GM21529 (cell line): ENCODE data around the gene TMBIM6.
"Not testable (repeated sequence)": the region's sequence is repeated elsewhere in the genome, so short reads cannot be mapped to it uniquely, and the experiment has no call there.

ENCODE experiments used
- ATAC-seq: cut with Tn5 transposase; IDR thresholded peaks from one replicate; pipeline ENCODE4 v1.9.1; 2021; ENCODE audit not compliant: unreplicated experiment

The TMBIM6 gene

DNA sequence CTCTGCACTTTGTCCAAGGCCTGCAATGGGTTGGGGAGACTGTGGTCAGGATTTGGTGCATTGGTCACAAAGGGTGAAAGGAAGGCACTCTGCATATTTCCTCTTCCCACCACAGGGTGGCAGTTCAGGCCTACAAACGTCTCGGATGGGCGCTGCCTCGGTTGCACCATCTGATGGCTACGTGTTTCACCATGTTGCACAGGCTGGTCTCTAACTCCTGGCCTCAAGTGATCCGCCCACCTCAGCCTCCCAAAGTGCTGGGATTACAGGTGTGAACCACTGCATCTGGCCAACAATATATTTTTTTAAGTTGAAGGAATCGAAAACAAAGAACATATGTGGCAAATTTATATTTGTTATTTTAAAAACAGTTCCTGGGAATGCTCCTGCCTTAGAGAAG is 35.1 kb downstream of the TMBIM6 start:
- no peak for ATAC-seq

DNA sequence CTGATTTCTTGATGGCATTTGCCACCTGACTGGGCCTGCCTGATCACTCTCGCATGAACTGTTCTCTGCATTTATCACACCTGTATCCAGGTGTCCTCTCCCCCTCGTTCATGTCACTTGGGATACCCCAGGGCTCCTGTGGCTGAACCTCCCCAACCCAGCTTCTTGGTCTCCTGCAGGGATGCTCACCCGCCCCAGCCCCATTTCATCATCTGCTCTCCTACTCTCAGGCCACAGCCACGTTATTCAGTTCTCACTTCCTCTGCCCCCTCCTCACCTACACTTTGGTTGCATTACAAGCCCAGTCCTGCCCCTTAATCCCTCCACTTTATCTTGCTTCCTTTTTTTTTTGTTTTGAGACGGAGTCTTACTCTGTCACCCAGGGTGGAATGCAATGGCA is 35.5 kb downstream of the TMBIM6 start:
- no peak for ATAC-seq

GRCh38 chr12:49777341-49777740 is 36.0 kb downstream of the TMBIM6 start:
- ATAC-seq, result no peak

DNA sequence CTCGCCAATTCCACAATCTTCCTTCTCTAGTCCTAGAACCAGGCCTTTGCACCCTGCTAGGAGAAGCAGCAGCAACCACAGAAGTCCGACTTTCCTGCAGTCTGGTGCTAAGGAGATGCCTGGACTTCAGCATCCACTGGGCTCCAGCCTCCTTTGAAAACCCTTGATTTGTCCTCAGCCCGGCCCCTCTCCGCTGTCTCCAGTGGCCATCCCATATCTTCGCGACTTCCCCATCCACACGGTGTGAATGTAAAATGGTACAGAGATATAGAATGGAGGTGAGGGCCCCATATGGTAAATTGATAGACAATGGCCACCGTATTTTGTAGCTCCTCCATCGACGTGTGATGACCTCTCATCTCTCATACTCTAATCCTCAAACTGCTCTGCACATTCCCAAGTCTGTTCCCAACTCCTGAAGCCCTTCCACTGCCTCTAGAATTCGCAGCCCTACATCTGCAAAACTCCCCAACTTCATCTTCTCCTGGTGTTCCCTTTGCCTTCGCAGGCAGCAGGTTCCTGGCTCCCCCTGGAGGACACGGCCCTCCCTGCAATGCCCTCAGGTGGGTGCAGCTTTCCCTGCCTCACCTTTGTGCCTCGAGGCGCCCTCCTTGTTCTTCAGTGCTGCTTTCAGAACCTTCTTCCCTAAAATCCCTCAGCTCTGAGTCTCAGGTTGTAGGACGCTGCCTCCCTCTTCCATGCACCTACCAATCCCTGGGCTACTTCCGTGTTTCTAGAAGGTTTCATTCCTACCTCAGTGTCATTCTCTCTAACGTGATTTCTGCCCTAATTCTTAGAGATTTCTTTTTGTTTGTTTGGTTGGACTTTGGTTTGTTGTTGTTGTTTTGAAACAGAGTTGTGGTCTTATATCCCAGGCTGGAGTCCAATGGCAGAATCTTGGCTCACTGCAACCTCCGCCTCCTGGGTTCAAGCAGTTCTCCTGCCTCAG is 36.7 kb downstream of the TMBIM6 start:
- ATAC-seq, result no peak

GRCh38 chr12:49779581-49779980 is 38.2 kb downstream of the TMBIM6 start:
- no peak for ATAC-seq

DNA sequence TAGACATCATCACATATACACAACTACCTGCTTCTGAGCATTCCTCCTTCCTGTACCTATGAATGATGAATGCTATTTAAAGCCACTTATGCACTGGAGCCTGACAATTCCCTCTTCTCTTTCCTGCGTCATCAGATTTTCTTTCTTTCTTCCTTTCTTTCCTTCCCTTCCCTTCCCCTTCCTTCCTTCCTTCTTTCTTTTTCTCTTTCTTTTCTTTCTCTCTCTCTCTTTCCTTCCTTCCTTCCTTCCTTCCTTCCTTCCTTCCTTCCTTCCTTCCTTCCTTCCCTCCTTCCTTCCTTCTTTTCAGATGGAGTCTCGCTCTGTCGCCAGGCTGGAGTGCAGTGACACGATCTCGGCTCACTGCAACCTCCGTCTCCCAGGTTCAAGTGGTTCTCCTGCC is 39.6 kb downstream of the TMBIM6 start:
- ATAC-seq, result not testable (repeated sequence)

DNA sequence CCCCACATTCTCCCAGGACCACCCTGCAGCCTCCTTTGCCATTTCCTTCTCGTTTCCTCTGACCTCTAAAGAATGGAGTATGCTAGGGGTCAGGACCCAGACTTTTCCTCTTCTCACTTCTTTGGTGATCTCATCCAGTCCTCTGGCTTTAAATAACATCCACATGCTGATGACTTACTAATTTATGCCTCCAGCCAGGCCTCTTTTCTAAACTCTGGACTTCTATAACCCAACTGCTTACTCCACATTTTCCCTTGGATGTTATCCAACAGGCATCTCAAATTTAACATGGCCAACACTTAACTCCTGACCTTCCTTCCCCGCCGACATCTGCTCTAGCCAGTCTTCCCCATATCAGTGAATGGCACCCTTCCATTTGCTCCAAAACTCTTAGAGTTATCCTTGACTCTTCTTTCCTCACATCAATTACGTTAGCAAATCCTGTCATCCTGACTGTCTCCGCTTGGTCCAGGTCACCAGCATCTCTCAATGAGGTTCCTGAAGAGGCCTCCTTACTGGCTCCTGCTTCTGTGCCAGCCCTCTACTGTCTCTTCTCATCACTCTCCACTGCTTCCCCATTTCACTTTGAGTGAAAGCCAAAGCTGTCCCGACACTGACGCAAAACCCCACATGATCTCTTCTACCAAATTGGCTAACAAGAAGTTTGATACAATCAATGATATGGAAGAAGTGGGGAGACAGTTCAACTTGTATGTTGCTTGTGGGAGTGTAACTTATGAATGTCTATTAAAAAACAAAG is 42.7 kb downstream of the TMBIM6 start:
- ATAC-seq, result no peak

DNA sequence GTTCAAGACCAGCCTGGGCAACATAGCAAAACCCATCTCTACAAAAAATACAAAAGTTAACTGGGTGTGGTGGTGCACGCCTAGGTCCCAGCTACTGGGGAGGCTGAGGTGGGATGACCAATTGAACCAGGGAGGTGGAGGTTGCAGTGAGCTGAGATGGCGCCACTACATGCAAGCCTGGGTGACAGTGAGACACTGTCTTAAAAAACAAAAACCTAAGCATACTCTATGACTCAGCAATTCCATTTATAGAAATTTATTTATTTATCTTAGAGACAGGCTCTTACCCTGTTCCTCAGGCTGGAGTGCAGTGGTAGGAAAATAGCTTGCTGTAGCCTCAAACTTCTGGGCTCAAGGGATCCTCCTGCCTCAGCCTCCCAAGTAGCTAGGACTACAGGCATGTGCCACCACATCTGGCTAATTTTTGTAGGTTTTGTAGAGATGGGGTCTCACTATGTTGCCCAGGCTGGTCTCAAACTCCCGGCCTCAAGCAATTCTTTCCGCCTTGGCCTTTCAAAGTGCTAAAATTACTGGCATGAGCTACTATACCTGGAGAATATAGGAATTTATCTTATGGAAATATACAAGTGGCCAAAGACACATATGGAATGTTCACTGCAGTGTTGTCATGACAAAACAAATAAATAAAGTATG is 43.5 kb downstream of the TMBIM6 start:
- ATAC-seq, result no peak

DNA sequence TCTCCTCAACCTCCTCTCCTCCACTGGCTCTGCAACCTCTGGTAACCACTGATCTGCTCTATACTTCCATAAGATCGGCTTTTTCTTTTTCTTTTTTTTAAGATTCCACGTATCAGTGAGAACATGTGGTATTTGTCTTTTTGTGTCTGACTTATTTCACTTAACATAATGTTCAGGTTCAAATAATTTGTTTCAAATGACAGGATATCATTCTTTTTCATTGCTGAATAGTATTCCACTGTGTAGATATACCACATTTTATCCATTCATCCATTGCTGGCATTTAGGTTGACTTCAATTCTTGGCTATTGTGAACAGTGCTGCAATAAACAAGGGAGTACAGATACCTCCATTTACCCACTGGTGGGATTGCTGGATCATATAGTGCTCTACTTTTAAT is 46.3 kb downstream of the TMBIM6 start:
- no peak for ATAC-seq

GRCh38 chr12:49789992-49790391 is 48.6 kb downstream of the TMBIM6 start:
- no peak for ATAC-seq

DNA sequence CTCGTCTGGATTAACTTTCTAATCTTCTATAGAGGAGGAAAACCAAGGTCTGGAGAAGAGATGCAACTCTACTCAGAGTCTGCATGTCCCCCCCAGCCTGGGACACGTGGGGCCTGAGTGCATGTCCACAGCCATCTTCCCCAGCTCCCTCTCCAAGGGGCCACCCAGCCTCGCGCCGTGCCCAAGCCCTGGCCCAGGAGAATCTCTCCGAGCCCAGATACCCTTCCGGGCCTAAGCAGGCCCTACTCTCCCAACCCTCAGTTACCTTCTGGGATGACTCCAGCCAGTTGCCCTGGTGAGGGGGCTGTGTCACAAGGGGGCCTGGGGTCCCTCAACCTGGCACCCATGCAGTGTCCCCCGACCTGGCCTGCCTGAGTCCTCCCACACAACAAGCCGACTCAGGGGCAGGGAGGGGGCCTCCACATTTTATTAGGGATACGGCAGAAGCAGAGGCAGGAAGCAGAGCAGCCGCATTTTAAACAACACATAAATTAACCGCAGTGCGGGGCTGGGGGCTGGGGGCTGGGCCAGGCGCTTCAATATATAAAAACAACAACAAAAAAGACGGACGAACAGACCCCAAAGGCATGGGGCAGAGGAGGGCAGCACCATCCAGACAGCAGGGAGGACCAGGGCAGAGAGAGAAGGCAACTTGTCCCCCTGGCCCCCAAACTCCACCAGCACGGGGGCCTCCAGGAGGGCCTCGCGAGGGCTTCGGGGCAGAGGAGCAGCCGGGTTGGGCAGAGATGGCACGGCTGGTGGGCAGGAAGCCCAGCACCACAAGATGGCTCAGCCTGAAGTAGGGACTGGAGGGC is 49.6 kb downstream of the TMBIM6 start:
- ATAC-seq, result no peak

- no peak for ATAC-seq
Measured at GRCh38 chr12:49791700-49792099, 50.3 kb downstream of the TMBIM6 start.

GRCh38 chr12:49792181-49792970 is 51.0 kb downstream of the TMBIM6 start:
- no peak for ATAC-seq

- ATAC-seq, result no peak
Measured at GRCh38 chr12:49792976-49793580, 51.7 kb downstream of the TMBIM6 start.

GRCh38 chr12:49793620-49794019 is 52.3 kb downstream of the TMBIM6 start:
- ATAC-seq, result no peak

GRCh38 chr12:49794021-49794420 is 52.7 kb downstream of the TMBIM6 start:
- no peak for ATAC-seq

DNA sequence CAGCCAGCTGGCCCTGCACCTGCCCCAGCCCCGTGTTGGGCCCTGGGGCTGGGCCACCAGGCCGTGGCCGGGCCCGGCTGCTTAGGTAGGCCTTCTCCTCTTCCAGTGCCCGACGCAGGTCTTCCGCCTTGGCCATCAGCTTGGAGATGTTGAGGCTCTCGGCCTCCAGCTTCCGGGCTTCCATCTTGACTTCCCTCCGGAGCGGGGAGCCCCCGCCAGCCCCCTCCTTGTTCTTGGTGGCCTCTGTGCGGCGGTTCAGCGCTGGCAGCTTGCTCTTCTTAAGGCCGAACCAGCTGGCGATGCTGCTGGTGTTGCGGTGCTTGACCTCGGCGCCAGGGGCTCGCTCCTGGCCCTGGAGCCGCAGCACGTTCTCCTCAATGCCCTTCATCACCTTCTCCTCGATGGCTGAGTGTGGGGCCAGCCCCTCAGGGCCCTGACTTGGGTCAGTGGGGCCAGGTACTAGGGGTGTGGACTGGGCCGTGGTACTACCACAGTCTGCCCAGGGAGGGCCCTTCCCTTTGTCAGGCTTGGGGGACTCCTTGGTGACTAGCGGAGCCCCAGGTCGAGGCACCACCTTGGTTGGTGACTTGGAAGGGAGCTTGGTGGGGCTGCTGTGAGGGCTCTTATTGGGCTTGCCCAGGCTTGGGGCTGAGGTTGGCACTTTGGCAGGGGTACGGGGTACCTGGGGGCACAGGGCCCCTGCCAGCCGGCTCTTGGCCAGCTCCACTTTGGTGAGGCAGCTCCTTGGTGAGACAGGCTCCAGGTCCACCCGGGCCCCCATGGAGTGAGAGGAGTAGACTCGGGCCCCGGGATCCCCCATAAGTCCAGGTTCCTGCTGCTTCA is 53.7 kb downstream of the TMBIM6 start:
- no peak for ATAC-seq

GRCh38 chr12:49795654-49796105 is 54.3 kb downstream of the TMBIM6 start:
- ATAC-seq, result no peak

DNA sequence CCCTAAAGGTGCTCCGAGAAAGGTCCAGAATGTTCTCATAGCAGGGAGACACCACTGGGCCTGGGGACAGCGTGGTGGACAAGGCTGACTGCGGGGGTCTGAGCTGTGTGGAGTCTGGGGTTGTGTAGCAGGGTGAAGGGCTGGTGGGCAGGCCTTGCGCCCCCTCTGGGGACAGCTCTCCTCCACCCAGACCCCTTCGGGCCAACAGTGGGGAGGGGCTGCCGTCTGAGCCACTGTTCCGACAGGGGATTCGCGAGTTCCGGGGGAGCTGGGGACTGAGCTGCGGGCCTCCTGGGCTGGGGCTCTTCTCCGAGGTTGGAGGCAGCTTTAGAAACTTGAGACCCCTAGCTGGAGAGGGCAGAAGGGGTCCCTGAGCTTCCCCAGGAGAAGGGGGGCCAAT is 54.8 kb downstream of the TMBIM6 start:
- ATAC-seq, result no peak
